Measurements from ENCODE around the gene RHOA.

DNA sequence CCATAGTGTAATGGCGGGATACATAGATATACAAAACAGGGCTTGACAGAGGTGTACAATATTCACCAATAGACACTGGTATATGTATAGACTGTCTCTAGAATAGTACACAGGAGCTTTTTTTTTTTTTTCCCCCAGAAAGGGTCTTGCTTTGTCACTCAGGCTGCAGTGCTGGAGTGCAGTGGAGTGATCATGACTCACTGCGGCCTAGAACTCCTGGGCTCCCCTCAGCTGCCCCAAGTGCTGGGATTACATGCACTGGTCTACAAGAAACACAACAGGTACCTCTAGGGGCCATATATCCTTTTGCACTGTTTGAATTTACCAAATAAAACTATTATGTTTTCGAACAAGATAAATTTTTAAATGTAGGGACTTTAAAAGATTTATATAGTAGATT is 12.3 kb downstream of the RHOA start:
- TF ChIP-seq EZH2 (IDR thresholded peaks at IDR 0.05; ENCODE audit: insufficient read depth, poor library complexity, severe bottlenecking) (no peak), EZH2phosphoT487 (IDR thresholded peaks at IDR 0.05; ENCODE audit: insufficient read depth, low read depth) (no peak)
